Right atrium auricular region (tissue), 2 donors: Measurements from ENCODE around the gene C3orf52. TPM values are rescaled to one million over a fixed set of nuclear protein-coding genes. Genes with fewer than 3 reads are reported as not detected.

Experiments
- DNase-seq: peaks from one replicate; pipeline ENCODE4 v3.0.0-alpha.2; 2019; ENCODE audit warnings: low spot score
- H3K27ac ChIP-seq, 2 donors: fragments of 200-600 bp; sonication (generic); 1 replicate in 1 of 2; 2 replicates in 1 of 2; pipeline ENCODE4 v1.5.1; 2016 to 2019
- H3K27me3 ChIP-seq, 2 donors: fragments of 200-600 bp; sonication (generic); one replicate each; pipeline versions ENCODE4 v1.5.1 to v1.6.0; 2017 to 2019
- H3K36me3 ChIP-seq: fragments of 200-600 bp; sonication (generic); one replicate; pipeline ENCODE4 v1.5.1; 2016
- H3K4me1 ChIP-seq, 2 donors: fragments of 200-600 bp; sonication (generic); one replicate each; pipeline versions ENCODE4 v1.5.1 to v1.6.0; 2017 to 2019
- H3K4me3 ChIP-seq, 2 donors: fragments of 200-600 bp; sonication (generic); 1 replicate in 1 of 2; 2 replicates in 1 of 2; pipeline ENCODE4 v1.5.1; 2017 to 2019; ENCODE audit warnings: mild to moderate bottlenecking in 1 of 2, moderate library complexity in 1 of 2
- H3K9me3 ChIP-seq, 2 donors: fragments of 200-600 bp; sonication (generic); one replicate each; pipeline ENCODE4 v1.5.1; 2019
- total RNA-seq, 2 donors: library from RNA; depleted of rRNA; stranded (reverse); fragments of >200 nt; gene quantifications; one replicate each; pipeline ENCODE4 v1.1.0, GENCODE V29; 2016
- TF ChIP-seq, protein P1 (sequence below), 2 donors: fragments of 200-600 bp; sonication (generic); IDR thresholded peaks; one replicate each; pipeline ENCODE4 v1.5.1; 2019; ENCODE audit warnings: antibody characterized with exemption in 2 of 2

C3orf52 gene
- total RNA-seq, 2 donors from 2014 or later: 1.5 to 1.8 TPM

DNA sequence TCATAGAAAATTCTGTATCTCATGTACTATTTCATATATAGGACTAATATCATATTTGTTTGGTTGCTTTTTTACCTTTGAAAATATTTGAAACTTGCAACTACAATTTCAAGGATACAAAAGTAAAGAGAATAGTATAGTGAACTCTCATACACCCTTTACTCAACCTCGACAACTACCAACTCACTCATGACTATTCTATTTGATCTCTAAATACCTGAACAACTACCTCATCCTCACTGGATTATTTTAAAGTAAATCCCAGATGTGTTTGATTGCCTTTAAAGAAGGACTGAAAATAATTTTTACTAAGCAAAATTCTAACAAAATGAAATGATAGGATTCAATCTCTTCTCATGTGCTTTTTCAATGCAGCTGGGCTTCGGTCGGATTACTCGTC is 39.6 kb upstream of the C3orf52 start:
- Histone ChIP-seq H3K27ac (no peak overlapping the region), H3K4me1 (no peaks in the 10 kb centered on the region), H3K27me3 (peaks cover 4 to 6% of the 10 kb centered on the region in 2 donors), H3K9me3 (no peaks in the 10 kb centered on the region), H3K4me3 (no peak overlapping the region), H3K36me3 (no peaks in the 10 kb centered on the region)
- TF ChIP-seq, protein P1, sequence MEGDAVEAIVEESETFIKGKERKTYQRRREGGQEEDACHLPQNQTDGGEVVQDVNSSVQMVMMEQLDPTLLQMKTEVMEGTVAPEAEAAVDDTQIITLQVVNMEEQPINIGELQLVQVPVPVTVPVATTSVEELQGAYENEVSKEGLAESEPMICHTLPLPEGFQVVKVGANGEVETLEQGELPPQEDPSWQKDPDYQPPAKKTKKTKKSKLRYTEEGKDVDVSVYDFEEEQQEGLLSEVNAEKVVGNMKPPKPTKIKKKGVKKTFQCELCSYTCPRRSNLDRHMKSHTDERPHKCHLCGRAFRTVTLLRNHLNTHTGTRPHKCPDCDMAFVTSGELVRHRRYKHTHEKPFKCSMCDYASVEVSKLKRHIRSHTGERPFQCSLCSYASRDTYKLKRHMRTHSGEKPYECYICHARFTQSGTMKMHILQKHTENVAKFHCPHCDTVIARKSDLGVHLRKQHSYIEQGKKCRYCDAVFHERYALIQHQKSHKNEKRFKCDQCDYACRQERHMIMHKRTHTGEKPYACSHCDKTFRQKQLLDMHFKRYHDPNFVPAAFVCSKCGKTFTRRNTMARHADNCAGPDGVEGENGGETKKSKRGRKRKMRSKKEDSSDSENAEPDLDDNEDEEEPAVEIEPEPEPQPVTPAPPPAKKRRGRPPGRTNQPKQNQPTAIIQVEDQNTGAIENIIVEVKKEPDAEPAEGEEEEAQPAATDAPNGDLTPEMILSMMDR (IDR thresholded peaks at IDR 0.05): no peak
- DNase-seq: no peak

DNA sequence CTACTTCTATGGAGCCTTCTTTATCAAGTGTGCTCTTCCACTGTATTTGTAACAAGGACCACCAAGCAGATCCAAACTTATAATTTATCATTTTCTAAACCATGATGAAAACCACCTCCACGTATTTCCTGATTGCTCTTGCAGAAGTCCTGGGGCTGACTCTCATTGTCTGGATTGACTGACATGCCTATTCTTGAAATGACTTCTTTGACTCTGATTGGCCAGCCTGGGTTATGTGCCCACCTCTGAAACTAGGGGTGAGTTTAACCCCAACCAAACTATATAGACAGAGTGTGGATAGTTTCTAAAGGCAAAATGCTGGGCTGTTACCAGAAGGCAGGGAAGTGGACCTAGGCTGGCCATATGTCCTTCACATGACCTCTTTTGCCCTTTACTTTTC is 38.9 kb upstream of the C3orf52 start:
- Histone ChIP-seq H3K27me3 (peaks cover 4 to 6% of the 10 kb centered on the region in 2 donors), H3K4me1 (no peaks in the 10 kb centered on the region), H3K36me3 (no peaks in the 10 kb centered on the region), H3K27ac (no peak overlapping the region), H3K4me3 (no peak overlapping the region), H3K9me3 (no peaks in the 10 kb centered on the region)
- TF ChIP-seq, protein P1 (IDR thresholded peaks at IDR 0.05): no peak
- DNase-seq: no peak

DNA sequence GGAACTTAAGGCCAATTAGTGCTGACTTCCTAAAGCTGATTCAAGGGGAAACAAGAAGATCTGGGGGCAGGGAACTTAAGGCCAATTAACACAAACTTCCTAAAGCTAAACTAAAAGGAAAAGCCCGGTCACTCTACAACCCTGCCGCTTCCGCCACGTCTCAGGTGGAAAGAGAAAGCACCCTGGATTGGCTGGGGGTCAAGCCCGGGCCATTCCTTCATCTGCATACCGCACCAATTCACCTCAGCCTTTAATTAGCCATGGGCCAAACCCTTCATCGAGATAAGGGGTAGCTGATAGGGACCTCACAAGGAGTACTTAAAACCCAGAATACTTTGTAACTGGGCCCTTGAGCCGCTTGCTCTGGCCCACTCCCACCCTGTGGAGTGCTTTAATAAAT is 37.3 kb upstream of the C3orf52 start:
- TF ChIP-seq, protein P1 (IDR thresholded peaks at IDR 0.05): no peak
- H3K27ac ChIP-seq: no peak overlapping the region
- no peak overlapping the region for H3K4me3 ChIP-seq
- no peaks in the 10 kb centered on the region for H3K9me3 ChIP-seq
- no peaks in the 10 kb centered on the region for H3K36me3 ChIP-seq
- H3K27me3 ChIP-seq: peaks cover 4 to 6% of the 10 kb centered on the region in 2 donors
- DNase-seq: no peak
- no peaks in the 10 kb centered on the region for H3K4me1 ChIP-seq

- no peak for DNase-seq
- TF ChIP-seq, protein P1 (IDR thresholded peaks at IDR 0.05): no peak
- H3K4me1 ChIP-seq: no peaks in the 10 kb centered on the region
- H3K27me3 ChIP-seq: peaks cover 0 to 6% of the 10 kb centered on the region in 2 donors
- no peaks in the 10 kb centered on the region for H3K36me3 ChIP-seq
- no peaks in the 10 kb centered on the region for H3K9me3 ChIP-seq
- no peak overlapping the region for H3K27ac ChIP-seq
- H3K4me3 ChIP-seq: no peak overlapping the region
Observed at GRCh38 chr3:112053229-112053628, 33.0 kb upstream of the C3orf52 start.

DNA sequence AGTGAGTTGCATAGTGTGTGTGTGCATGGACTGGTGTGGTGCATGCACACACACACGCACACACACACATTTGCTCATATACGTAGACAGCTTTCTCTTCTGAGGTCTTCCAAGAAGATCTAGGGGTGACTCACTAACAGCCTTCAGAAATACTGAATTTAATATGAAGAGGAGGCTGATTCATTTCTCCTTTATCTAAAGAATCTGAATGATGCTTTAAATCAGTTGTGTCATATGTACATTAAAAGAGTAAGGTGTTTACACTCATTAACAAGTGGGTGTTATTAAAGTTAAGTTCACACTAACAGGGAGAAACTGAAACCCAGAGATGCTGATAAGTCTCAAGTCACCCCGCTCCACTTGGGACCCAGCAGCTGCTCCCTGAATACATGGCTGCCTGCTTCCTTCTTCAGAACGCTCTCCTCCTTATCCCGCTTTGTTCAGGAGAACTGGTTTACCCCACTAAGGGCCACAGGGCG is 29.7 kb upstream of the C3orf52 start:
- no peak for DNase-seq
- Histone ChIP-seq H3K27me3 (no peaks in the 10 kb centered on the region), H3K4me3 (no peak overlapping the region), H3K9me3 (no peaks in the 10 kb centered on the region), H3K27ac (no peak overlapping the region), H3K4me1 (no peaks in the 10 kb centered on the region), H3K36me3 (no peaks in the 10 kb centered on the region)
- TF ChIP-seq, protein P1 (IDR thresholded peaks at IDR 0.05): no peak

DNA sequence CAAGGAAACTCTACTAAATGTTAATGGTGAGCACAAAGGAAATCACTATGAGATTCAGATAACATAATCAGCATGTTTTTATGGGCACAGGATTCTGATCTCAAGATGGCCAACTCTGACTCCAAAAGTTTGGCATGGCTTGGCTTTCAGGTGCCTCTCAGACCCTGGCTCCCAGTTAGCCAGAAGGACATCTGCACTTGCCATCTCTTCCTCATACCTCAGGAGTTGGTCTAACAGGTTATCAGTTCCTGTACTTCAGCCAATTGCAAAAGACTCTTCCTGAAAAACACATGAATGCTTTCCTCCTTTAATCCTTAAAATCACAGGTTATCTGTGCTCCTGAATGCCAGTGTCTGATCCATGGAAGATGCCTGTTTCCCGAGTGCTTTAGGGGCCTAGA is 26.7 kb upstream of the C3orf52 start:
- no peaks in the 10 kb centered on the region for H3K4me1 ChIP-seq
- no peak for DNase-seq
- no peaks in the 10 kb centered on the region for H3K9me3 ChIP-seq
- H3K36me3 ChIP-seq: no peaks in the 10 kb centered on the region
- H3K27ac ChIP-seq: no peak overlapping the region
- no peak overlapping the region for H3K4me3 ChIP-seq
- H3K27me3 ChIP-seq: no peaks in the 10 kb centered on the region
- TF ChIP-seq, protein P1 (IDR thresholded peaks at IDR 0.05): no peak
